Left hindlimb (tissue), 1 donor: Measurements from ENCODE around the gene MGAT4A.
"Not testable (repeated sequence)": the region's sequence is repeated elsewhere in the genome, so short reads cannot be mapped to it uniquely, and the experiment has no call there.

Source experiments
- DNase-seq: peaks from one replicate; pipeline ENCODE4 v3.0.0-alpha.2; 2018

MGAT4A gene

GRCh38 chr2:98701230-98701629 is 29.7 kb downstream of the MGAT4A start:
- DNase-seq: no peak

- no peak for DNase-seq
Observed at GRCh38 chr2:98698896-98699295, 32.0 kb downstream of the MGAT4A start.

GRCh38 chr2:98697651-98698337 is 33.1 kb downstream of the MGAT4A start:
- no peak for DNase-seq

- DNase-seq: no peak
Observed at GRCh38 chr2:98696200-98696599, 34.7 kb downstream of the MGAT4A start.

- DNase-seq: no peak
Observed at GRCh38 chr2:98695255-98695654, 35.7 kb downstream of the MGAT4A start.

- no peak for DNase-seq
Observed at GRCh38 chr2:98693477-98693876, 37.5 kb downstream of the MGAT4A start.

- no peak for DNase-seq
Observed at GRCh38 chr2:98692090-98693054, 38.6 kb downstream of the MGAT4A start.

- DNase-seq: no peak
Observed at GRCh38 chr2:98691303-98691702, 39.6 kb downstream of the MGAT4A start.

- DNase-seq: no peak
Observed at GRCh38 chr2:98685930-98686887, 44.7 kb downstream of the MGAT4A start.

- DNase-seq: no peak
Observed at GRCh38 chr2:98683728-98684127, 47.2 kb downstream of the MGAT4A start.

- no peak for DNase-seq
Observed at GRCh38 chr2:98676742-98677141, 54.2 kb downstream of the MGAT4A start.

GRCh38 chr2:98674233-98674964 is 56.5 kb downstream of the MGAT4A start:
- no peak for DNase-seq

GRCh38 chr2:98669675-98670074 is 61.3 kb downstream of the MGAT4A start:
- no peak for DNase-seq

- DNase-seq: no peak
Observed at GRCh38 chr2:98665677-98666076, 65.3 kb downstream of the MGAT4A start.

GRCh38 chr2:98664323-98664722 is 66.6 kb downstream of the MGAT4A start:
- no peak for DNase-seq

GRCh38 chr2:98663511-98664090 is 67.3 kb downstream of the MGAT4A start:
- no peak for DNase-seq

- not testable (repeated sequence) for DNase-seq
Observed at GRCh38 chr2:98659491-98659840, 71.5 kb downstream of the MGAT4A start.

- no peak for DNase-seq
Observed at GRCh38 chr2:98658816-98659490, 72.0 kb downstream of the MGAT4A start.

GRCh38 chr2:98656800-98657199 is 74.1 kb downstream of the MGAT4A start:
- DNase-seq: no peak

GRCh38 chr2:98654699-98655495 is 76.0 kb downstream of the MGAT4A start:
- no peak for DNase-seq
